Measurements from ENCODE around the gene COL18A1.

- TF ChIP-seq POLR2A (IDR thresholded peaks at IDR 0.05; ENCODE audit: low read depth) (no peak), CTCF (IDR thresholded peaks at IDR 0.05) (no peak), EP300 (IDR thresholded peaks at IDR 0.05) (no peak)
Observed at GRCh38 chr21:45467221-45467779, 62.3 kb downstream of the COL18A1 start.
